NCI-H1930 (cell line): ENCODE data around the gene UTS2.

Experiments
- DNase-seq, 2 experiments: peaks; one replicate each; lab custom pipeline; 2025; lab: John Stamatoyannopoulos, UW

UTS2 gene

GRCh38 chr1:7863756-7864328, 11.0 kb upstream of the UTS2 start:
- no peak for DNase-seq

- no peak for DNase-seq
Observed at GRCh38 chr1:7862211-7863060, 9.6 kb upstream of the UTS2 start.

GRCh38 chr1:7861452-7861851, 8.6 kb upstream of the UTS2 start:
- no peak for DNase-seq

GRCh38 chr1:7860130-7860529, 7.3 kb upstream of the UTS2 start:
- no peak for DNase-seq

- no peak for DNase-seq
Observed at GRCh38 chr1:7859406-7859805, 6.5 kb upstream of the UTS2 start.

- DNase-seq: no peak
Observed at GRCh38 chr1:7857985-7858384, 5.1 kb upstream of the UTS2 start.

- no peak for DNase-seq
Observed at GRCh38 chr1:7857000-7857399, 4.1 kb upstream of the UTS2 start.

GRCh38 chr1:7856345-7856744, 3.5 kb upstream of the UTS2 start:
- DNase-seq: no peak

GRCh38 chr1:7853684-7854026, 790 bp upstream of the UTS2 start:
- no peak for DNase-seq

GRCh38 chr1:7850786-7851185, 2.1 kb downstream of the UTS2 start:
- DNase-seq: no peak

- no peak for DNase-seq
Observed at GRCh38 chr1:7847599-7847998, 5.3 kb downstream of the UTS2 start.

- no peak for DNase-seq
Observed at GRCh38 chr1:7846656-7847055, 6.2 kb downstream of the UTS2 start.

- DNase-seq: no peak
Observed at GRCh38 chr1:7845761-7846160, 7.1 kb downstream of the UTS2 start.

- no peak for DNase-seq
Observed at GRCh38 chr1:7842517-7842916, 10.3 kb downstream of the UTS2 start.

- no peak for DNase-seq
Observed at GRCh38 chr1:7839526-7839925, 13.3 kb downstream of the UTS2 start.

GRCh38 chr1:7838714-7839113, 14.2 kb downstream of the UTS2 start:
- DNase-seq: no peak

GRCh38 chr1:7833035-7833434, 19.8 kb downstream of the UTS2 start:
- no peak for DNase-seq

GRCh38 chr1:7831458-7831857, 21.4 kb downstream of the UTS2 start:
- DNase-seq: no peak

GRCh38 chr1:7827126-7827955, 25.5 kb downstream of the UTS2 start:
- peak; percentile 12 to 18 for DNase-seq

- DNase-seq: no peak
Observed at GRCh38 chr1:7826363-7826762, 26.5 kb downstream of the UTS2 start.

- DNase-seq: no peak
Observed at GRCh38 chr1:7824701-7825100, 28.2 kb downstream of the UTS2 start.

GRCh38 chr1:7821282-7821681, 31.6 kb downstream of the UTS2 start:
- DNase-seq: no peak
